Measurements from ENCODE around the gene ZNF141.
"Not testable (repeated sequence)": the region's sequence is repeated elsewhere in the genome, so short reads cannot be mapped to it uniquely, and the experiment has no call there.

The ZNF141 gene

DNA sequence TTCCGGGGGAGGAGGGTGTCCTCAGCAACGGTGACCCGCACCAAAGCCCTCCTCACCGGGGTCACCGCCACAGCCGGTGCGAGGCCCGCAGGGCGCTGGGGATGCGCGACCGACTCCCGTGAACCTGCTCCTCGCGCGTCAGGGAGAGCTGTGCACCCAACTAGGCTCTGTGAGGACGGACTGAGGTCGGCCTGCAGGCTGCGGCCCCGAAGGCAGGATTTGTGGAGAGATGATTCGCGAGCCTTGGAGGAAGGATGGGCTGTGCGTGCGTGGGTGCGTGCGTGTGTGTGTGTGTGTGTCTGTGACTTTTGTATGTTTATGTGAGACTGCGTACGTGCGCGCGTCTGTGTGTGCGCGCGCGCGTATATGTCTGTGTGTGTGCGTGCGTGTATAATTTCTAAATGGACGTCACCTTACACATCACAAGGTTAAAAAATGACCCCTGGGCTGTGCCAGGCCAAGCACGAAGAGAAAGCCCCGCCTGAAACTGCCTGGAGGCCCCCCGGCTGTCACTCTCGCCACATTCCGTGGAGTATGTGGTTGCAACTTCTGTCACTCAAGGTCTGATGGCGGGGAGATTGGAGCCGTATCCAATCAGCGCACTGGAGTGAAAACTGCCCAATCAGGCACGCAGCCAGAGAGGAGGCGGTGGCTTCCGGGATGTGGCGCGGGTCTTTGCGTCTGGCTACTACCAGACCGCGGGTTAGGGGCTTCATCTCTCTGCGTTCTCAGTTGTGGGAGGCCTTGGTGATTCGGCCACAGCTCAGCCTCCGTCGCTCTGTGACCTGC lies at the start of gene ZNF141:
ZNF141 (plus strand) TSS at position 672 of the 789 bp plus-strand sequence. CDS start 170 bp downstream, outside the sequence.
- DNase-seq (ENCODE audit: low read depth) = peak; percentile 83

DNA sequence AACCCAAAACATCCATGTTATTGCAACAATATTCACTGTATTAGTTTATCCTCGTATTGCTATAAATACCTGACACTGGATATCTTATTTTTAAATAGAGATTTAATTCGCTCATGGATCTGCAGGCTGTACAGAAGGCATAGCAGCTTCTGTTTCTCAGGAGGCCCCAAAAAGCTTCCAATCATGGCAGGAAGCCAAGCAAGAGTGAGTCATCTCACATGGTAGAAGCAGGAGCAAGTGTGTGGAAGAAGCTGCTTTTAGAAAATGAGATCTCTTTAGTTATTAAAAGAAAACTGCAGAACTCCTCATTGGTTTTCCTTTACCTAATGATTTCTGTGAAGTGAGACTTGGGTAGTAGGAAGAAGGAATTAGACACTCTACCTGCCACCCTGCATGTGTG lies 48.7 kb upstream of the ZNF141 start:
- DNase-seq (ENCODE audit: low read depth) = no peak

DNA sequence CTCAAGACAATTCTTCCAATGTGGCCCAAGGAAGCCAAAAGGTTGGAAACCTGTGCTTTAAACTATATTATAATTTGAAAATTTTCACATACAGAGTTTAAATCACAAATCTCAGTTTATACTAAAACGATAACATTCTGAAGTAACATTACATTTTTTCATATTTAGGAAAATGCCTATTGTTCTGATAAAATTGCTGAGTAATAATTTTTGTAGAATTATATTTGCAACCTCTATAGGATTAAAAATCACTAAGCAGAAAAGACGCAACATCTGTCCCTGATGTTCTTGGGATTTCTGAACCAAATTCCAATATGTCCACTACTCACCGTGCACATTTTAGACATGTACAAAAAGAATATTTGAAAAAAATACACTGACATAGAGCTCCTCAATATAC lies 42.9 kb upstream of the ZNF141 start:
- DNase-seq (ENCODE audit: low read depth) = no peak

DNA sequence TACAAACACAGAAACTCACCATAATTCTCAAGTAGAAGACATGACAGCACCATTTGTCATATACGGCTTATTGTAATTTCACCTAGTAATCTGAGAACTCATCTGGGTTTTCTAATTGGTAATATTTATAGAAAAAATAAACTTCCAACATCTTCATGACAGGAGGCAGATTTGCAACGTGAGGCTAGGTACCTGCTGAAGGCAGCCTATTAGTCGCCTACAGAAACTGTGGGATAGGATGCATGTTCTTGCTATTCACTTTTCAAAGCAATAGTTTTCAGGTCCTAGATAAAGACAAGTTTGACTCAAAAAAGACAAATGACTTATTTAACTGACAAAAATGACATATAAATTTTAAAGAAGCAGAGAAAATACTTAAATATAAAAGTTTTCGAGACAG lies 35.2 kb upstream of the ZNF141 start:
- DNase-seq (ENCODE audit: low read depth) = no peak

GRCh38 chr4:304516-304915 lies 33.1 kb upstream of the ZNF141 start:
- DNase-seq (ENCODE audit: low read depth) = not testable (repeated sequence)

GRCh38 chr4:304969-305680 lies 32.5 kb upstream of the ZNF141 start, which contains the start of gene ZNF732:
TSS of gene ZNF732 (minus strand) at chr4:305474. CDS start at chr4:305310, 164 bp downstream.
- DNase-seq (ENCODE audit: low read depth) = no peak

DNA sequence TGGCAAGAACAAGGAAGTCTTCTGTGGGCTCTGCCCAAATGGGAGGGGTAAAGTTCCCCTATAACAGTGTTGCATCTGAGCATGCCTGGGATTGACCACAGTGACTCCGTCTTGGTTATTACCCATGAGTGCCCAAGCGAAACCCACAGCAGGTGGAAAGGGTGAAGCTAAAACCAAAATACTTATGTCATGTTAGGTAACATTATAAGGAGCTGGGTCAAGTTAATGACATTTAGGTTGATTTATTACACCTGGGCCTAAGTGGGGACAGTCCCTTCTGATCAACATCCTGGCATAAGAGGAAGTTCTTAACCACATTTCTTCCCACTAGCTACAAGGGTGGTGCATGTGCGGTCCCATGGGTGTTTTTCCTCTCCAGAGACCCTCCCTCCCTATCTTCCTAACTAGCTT lies 31.1 kb upstream of the ZNF141 start:
- DNase-seq (ENCODE audit: low read depth) = no peak

DNA sequence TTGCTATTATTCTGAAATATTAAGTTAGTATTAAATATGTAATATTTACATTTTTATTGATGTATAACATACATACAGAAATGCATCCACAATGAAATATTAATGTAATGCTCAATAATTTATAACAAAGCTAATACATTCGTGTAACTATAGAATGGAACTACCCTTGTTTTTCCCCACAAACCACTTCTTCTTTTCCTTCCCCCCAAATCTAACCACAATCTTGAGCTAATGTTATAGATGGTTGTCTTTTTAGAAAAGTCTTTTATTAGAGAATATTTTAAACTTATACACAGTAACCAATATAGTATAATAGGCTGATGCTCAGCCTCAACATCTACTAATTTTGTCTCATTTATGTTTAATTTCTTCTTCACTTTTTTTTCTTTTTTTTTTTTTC lies 27.8 kb upstream of the ZNF141 start:
- no peak for DNase-seq (ENCODE audit: low read depth)

DNA sequence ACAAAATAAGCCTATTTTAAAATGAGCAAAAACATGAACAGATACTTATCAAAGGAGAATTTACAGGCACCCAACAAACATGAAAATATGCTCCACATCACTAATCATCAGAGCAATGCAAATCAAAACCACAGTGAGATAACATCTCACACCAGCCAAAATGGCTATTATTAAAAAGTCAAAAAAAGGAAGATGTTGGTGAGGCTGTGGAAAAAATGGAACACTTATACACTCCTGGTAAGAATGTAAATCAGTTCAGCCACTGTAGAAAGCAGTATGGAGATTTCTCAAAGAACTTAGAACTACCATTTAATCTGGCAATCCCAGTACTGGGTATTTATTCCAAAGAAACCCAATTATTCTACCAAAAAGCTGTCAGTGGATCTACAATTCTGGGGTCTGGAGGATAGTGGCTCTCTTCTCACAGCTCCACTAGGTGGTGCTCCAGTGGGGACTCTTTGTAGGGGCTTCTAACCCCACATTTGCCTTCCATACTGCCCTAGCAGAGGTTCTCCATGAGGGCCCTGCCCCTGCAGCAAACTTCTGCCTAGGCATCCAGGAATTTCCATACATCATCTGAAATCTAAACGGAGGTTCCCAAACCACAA lies 23.2 kb upstream of the ZNF141 start:
- DNase-seq (ENCODE audit: low read depth) = no peak

GRCh38 chr4:328729-329128 lies 8.9 kb upstream of the ZNF141 start:
- no peak for DNase-seq (ENCODE audit: low read depth)

DNA sequence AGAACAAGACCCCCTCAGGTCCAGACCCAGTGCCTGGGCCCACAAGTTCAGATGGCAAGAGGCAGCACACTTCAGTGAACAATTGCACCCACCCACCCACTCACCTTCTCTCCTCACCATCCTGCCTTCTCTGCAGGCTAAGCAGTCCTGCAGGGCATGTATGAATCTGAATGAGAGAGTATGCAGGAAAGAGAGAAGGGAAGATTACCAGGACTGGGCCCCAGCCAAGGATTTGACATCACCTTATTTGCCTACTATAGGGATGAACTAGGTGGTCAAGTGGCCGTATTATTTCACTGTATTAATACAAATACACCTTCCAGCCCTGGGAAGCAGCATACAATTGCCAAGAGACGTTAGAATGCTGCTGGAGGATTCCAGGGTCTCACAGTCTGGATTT lies 2.1 kb upstream of the ZNF141 start:
- DNase-seq (ENCODE audit: low read depth) = no peak

DNA sequence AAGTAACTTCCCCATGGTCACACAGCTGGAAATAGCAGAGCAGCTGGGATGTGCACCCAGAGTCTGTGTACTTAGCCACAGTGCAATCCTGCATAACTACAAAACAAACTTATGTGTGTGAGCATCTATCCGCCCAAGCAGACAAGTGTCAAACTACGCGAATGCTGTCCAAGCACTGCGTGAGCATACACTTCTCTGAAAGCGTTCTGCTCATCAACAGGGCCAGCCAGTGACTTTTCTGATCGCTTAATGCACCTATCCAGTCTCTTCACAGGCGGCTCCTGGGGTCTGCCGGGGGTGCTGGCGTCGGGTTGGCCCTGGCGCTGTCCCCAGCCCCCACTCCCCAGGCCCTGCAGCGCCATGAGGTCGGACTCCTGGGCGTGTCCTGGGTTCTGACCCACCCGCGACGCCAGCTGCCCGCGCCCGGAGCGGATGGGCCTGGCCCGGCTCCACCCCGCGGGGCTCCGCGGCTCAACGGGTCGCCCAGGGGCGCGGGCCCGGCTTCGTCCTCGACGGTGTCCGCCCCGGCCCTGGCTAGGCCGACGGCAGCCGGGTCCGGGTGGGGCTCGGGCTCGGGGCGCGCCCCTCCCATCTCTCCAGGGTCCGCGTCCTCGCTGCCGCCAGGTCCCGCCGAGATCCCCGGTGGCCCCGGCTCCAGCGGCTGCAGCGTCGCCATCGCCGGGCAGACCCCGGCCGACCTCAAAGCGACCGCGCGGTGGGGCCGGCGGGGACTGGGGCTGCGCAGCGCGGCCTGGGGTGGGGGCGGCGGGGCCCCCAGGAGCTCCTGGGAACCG lies 1.3 kb upstream of the ZNF141 start:
- no peak for DNase-seq (ENCODE audit: low read depth)

DNA sequence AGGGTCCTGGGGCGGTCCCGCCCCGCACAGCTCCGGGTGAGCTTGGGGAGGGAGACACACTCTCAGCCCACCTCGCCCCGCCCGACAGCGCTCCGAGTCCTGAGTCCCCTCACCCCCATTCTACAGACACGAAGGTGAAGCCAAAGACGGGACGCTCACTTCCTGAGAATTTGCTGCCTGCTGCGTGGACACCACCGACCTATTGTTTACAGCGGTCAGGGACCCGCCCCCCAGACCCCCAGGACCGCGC lies 796 bp upstream of the ZNF141 start:
- DNase-seq (ENCODE audit: low read depth) = no peak

DNA sequence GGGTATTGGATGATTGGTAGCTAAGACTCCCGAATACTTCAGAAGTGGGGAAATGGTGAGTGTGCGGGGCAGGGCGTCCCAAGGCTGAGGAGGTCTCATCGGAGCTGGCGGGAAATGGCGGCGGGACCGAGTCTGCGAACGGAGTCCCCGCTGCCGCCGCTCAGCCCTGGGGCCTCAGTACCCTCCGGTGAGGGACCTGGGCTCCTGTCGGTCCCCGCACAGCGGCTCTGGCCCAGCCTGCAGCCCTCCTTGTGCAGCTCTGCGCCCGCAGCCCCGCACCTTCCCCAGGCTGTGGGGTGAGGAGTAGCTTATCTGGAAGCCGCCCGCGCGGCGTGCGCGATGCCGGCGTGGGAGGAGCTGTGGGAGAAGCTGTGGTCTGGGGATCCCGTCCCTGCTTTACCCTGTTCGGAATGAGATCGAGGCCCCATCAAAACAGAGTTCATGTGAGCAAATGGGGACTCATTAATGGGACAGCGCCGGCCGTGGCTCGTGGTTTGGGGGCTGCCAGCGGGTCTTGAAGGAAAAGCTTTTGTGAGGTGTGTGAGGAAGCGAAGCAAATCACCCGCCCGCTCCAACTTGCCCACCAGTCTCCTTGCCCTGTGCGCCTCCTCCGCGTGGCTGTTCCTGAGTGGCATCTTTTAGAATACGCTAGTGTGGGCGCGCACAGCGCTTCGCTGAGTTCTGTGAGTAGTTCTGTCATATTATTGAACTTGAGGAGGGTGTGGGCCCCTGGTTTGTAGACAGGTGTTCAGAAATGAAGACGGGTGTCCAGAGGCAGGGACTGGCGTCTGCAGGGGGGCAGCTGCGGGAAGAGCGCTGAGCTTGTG lies 531 bp downstream of the ZNF141 start:
- DNase-seq (ENCODE audit: low read depth) = no peak

DNA sequence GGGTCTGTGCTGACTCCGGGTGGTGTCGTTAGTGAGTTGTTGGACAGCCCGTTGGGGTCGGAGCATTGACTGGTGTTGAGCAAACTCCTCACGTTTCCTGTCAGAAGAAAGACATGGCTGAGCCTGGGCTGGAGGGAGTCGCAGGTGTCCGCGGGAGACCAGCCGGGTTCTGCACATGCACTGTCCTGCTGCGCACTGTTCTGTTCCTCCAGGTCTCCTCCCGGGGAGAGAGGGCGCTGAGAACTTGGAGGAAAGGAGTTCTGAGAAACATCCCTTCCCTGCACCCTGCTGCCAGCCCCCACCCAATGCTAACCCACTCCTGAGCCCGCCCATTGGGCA lies 1.1 kb downstream of the ZNF141 start:
- DNase-seq (ENCODE audit: low read depth) = no peak

DNA sequence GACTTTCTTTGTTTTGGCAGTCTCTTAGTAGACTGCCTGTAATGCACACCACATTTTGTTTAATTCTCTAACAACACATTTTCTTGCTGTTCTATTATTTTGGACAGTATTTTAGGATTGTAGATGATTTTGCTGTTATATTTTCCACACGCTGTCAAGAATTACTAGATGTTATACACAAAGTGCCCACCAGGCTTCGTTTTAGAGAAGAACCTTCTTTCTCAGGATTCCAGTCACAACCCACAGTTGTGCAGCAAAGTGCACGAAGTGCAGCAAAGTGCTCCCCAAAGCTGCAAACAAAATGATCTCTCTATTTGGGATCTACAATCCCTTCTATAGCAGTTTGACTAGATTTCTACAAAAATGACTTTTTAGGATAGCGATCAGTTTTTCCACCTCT lies 2.4 kb downstream of the ZNF141 start:
- no peak for DNase-seq (ENCODE audit: low read depth)

DNA sequence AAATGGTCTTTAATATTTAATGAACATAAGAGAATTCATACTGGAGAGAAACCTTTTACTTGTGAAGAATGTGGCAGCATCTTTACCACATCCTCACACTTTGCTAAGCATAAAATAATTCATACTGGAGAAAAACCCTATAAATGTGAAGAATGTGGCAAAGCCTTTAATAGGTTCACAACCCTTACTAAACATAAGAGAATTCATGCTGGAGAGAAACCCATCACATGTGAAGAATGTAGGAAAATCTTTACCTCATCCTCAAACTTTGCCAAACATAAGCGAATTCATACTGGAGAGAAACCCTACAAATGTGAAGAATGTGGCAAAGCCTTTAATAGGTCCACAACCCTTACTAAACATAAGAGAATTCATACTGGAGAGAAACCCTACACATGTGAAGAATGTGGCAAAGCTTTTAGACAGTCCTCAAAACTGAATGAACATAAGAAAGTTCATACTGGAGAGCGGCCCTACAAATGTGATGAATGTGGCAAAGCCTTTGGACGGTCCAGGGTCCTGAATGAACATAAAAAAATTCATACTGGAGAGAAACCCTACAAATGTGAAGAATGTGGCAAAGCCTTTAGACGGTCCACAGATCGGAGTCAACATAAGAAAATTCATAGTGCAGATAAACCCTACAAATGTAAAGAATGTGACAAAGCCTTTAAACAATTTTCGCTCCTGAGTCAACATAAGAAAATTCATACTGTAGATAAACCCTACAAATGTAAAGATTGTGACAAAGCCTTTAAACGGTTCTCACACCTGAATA lies 35.6 kb downstream of the ZNF141 start:
- DNase-seq (ENCODE audit: low read depth) = no peak

GRCh38 chr4:374298-375160 lies 36.9 kb downstream of the ZNF141 start:
- DNase-seq (ENCODE audit: low read depth) = no peak

- no peak for DNase-seq (ENCODE audit: low read depth)
Observed at GRCh38 chr4:384311-385010, 46.8 kb downstream of the ZNF141 start.

All from T-helper 22 cell (primary cell).